Activated naive CD4-positive, alpha-beta T cell treated with anti-CD3 and anti-CD28 coated beads for 36 hours (primary cell): ENCODE measurements around the gene PHC1. TPM values are rescaled to one million over a fixed set of nuclear protein-coding genes. Genes with fewer than 3 reads are reported as not detected.
"Not testable (repeated sequence)": the region's sequence is repeated elsewhere in the genome, so short reads cannot be mapped to it uniquely, and the experiment has no call there.

Experiments used
- CTCF ChIA-PET: fragments of 350-600 bp; sonication (Branson Sonifier 250); formaldehyde crosslinking; loops from one replicate; lab custom pipeline; 2021; ENCODE audit warnings: antibody characterized with exemption; lab: Charles Lee
- DNase-seq: peaks from one replicate; pipeline ENCODE4 v3.0.0-alpha.2; 2020
- H3K27ac Mint-ChIP-seq: one replicate; pipeline ENCODE4 v1.8.0; 2021; ENCODE audit warnings: mild to moderate bottlenecking, mixed read lengths
- H3K27me3 Mint-ChIP-seq: one replicate; pipeline ENCODE4 v1.8.0; 2021; ENCODE audit warnings: low read depth, mixed read lengths
- H3K36me3 Mint-ChIP-seq: one replicate; pipeline ENCODE4 v1.8.0; 2021; ENCODE audit warnings: low read depth, mixed read lengths
- H3K4me1 Mint-ChIP-seq: one replicate; pipeline ENCODE4 v1.8.0; 2021; ENCODE audit warnings: low read depth, mixed read lengths
- H3K4me3 Mint-ChIP-seq: one replicate; pipeline ENCODE4 v1.8.0; 2021; ENCODE audit warnings: mild to moderate bottlenecking, moderate library complexity, mixed read lengths
- H3K9me3 Mint-ChIP-seq: one replicate; pipeline ENCODE4 v1.8.0; 2021; ENCODE audit warnings: mixed read lengths
- intact Hi-C: fragments of 100-400 bp; cut with micrococcal nuclease; formaldehyde crosslinking; loops from one replicate; pipeline ENCODE4 v1.15.1; 2023
- total RNA-seq, 2 experiments: library from RNA; stranded (reverse); gene quantifications; one replicate each; pipeline ENCODE4 v1.2.3, GENCODE V29; 2021

PHC1 gene
- total RNA-seq, 2 experiments from 2014 or later: 24.4 to 26.5 TPM

- no peaks in the 10 kb centered on the region for H3K27me3 Mint-ChIP-seq
- intact Hi-C loops: loop anchor here (5.0 kb wide), 1 partner anchor 197 kb away; the partner anchor contains the start of gene RIMKLB
- H3K9me3 Mint-ChIP-seq: no peaks in the 10 kb centered on the region
- no peak overlapping the region for H3K4me3 Mint-ChIP-seq
- no peak overlapping the region for H3K27ac Mint-ChIP-seq
- H3K4me1 Mint-ChIP-seq: peaks cover 5% of the 10 kb centered on the region
- DNase-seq: no peak
- H3K36me3 Mint-ChIP-seq: no peaks in the 10 kb centered on the region
- CTCF ChIA-PET: interaction anchor here (0.7 to 2.7 kb wide), 6 partner anchors 16 to 193 kb away, joined by 3 to 13 read pairs (median 4); partner anchors contain the start of gene M6PR
These were observed 19.9 kb upstream of the PHC1 start for GRCh38 chr12:8894378-8894777.

- DNase-seq: no peak
- no peak overlapping the region for H3K4me3 Mint-ChIP-seq
- no peaks in the 10 kb centered on the region for H3K9me3 Mint-ChIP-seq
- H3K27ac Mint-ChIP-seq: no peak overlapping the region
- CTCF ChIA-PET: interaction anchor here (0.6 to 2.7 kb wide), 7 partner anchors 34 to 218 kb away, joined by 3 to 13 read pairs (median 3); partner anchors contain the start of gene M6PR
- peaks cover 5% of the 10 kb centered on the region for H3K4me1 Mint-ChIP-seq
- H3K27me3 Mint-ChIP-seq: no peaks in the 10 kb centered on the region
- intact Hi-C loops: loop anchor here (5.0 kb wide), 1 partner anchor 198 kb away; the partner anchor contains the start of gene RIMKLB
- no peaks in the 10 kb centered on the region for H3K36me3 Mint-ChIP-seq
These were observed 19.3 kb upstream of the PHC1 start for GRCh38 chr12:8894986-8895385.

- no peak overlapping the region for H3K27ac Mint-ChIP-seq
- no peaks in the 10 kb centered on the region for H3K4me1 Mint-ChIP-seq
- no peaks in the 10 kb centered on the region for H3K27me3 Mint-ChIP-seq
- CTCF ChIA-PET: interaction anchor here (0.7 to 0.9 kb wide), 3 partner anchors 72 to 212 kb away, joined by 3 read pairs; no protein-coding TSS in a partner anchor
- H3K4me3 Mint-ChIP-seq: no peak overlapping the region
- intact Hi-C loops: no loop called here
- H3K9me3 Mint-ChIP-seq: no peaks in the 10 kb centered on the region
- no peak for DNase-seq
- no peaks in the 10 kb centered on the region for H3K36me3 Mint-ChIP-seq
These were observed 17.2 kb upstream of the PHC1 start for GRCh38 chr12:8897081-8897480.

- Mint-ChIP-seq H3K36me3 (no peaks in the 10 kb centered on the region), H3K4me1 (no peaks in the 10 kb centered on the region), H3K9me3 (no peaks in the 10 kb centered on the region), H3K27ac (no peak overlapping the region), H3K4me3 (no peak overlapping the region), H3K27me3 (no peaks in the 10 kb centered on the region)
- no peak for DNase-seq
- intact Hi-C loops: no loop called here
- CTCF ChIA-PET: interaction anchor here (1.1 kb wide), 1 partner anchor 9 kb away, joined by 6 read pairs; no protein-coding TSS in a partner anchor
These were observed 14.5 kb upstream of the PHC1 start for GRCh38 chr12:8899830-8900229.

GRCh38 chr12:8902703-8903102 lies 11.6 kb upstream of the PHC1 start:
- H3K4me3 Mint-ChIP-seq, H3K27ac Mint-ChIP-seq, intact Hi-C loops, H3K36me3 Mint-ChIP-seq, CTCF ChIA-PET, H3K27me3 Mint-ChIP-seq, DNase-seq, H3K4me1 Mint-ChIP-seq, H3K9me3 Mint-ChIP-seq: not testable (repeated sequence)

DNA sequence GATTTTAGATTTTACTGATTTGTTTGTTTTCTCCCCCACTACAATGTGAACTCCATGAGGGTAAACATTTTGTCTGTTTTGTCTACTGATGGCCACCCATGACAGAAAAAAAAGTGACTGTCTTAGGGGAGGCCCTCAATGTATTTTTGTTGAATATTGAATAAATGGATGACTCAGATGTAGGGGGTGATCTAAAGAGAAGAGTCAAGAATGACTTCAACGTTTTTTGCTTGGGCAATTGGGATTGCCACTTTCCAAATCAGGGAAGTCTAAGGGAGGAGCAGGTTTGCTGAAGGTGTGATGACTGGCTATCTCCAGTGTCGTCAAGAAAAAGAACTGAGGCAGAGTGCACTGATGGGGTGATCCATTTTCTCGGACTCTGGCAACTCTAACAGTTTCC lies 10.7 kb upstream of the PHC1 start:
- H3K9me3 Mint-ChIP-seq: no peaks in the 10 kb centered on the region
- no peaks in the 10 kb centered on the region for H3K27me3 Mint-ChIP-seq
- no peaks in the 10 kb centered on the region for H3K4me1 Mint-ChIP-seq
- no peak overlapping the region for H3K4me3 Mint-ChIP-seq
- DNase-seq: no peak
- intact Hi-C loops: no loop called here
- CTCF ChIA-PET: interaction anchor here (1.2 kb wide), 1 partner anchor 13 kb away, joined by 7 read pairs; no protein-coding TSS in a partner anchor
- H3K27ac Mint-ChIP-seq: no peak overlapping the region
- H3K36me3 Mint-ChIP-seq: no peaks in the 10 kb centered on the region

DNA sequence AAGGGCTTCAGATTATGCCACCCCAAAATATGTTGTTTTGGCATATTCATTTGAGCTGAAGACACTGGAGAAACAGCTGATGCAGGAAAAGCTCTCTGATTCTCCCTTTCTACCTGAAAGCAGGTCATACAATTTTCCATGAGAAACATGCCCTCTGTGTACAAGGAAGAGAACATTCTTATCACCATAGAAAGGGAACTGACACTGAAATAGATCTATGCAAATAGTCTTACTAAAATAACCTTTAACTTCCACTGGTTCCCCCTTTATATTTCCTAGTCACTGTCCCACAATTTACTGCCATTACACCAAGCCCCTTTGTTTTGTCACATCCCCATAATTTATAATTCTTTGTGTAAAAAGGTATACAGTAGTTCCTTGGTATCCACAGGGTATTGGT lies 9.6 kb upstream of the PHC1 start:
- Mint-ChIP-seq H3K27ac (no peak overlapping the region), H3K9me3 (no peaks in the 10 kb centered on the region), H3K27me3 (no peaks in the 10 kb centered on the region), H3K4me1 (no peaks in the 10 kb centered on the region), H3K36me3 (no peaks in the 10 kb centered on the region), H3K4me3 (no peak overlapping the region)
- intact Hi-C loops: no loop called here
- CTCF ChIA-PET: interaction anchor here (1.2 kb wide), 1 partner anchor 14 kb away, joined by 7 read pairs; no protein-coding TSS in a partner anchor
- no peak for DNase-seq

DNA sequence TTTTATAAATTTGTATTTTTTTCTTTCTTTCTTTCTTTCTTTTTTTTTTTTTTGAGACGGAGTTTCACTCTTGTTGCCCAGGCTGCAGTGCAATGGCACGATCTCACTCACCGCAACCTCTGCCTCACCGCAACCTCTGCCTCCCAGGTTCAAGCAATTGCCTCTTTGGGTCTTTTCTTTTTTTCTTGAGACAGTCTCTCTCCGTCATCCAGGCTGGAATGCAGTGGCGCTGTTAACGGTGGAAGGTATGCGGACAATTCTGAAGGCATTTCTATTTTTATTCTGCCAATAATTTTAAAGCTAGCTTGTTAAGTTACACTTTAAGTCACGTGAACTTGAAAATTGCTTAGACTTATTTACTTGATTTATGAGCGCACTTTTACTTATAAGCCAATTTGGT lies 8.8 kb upstream of the PHC1 start:
- CTCF ChIA-PET: interaction anchor here (1.1 kb wide), 1 partner anchor 15 kb away, joined by 4 read pairs; no protein-coding TSS in a partner anchor
- intact Hi-C loops: no loop called here
- no peak for DNase-seq
- Mint-ChIP-seq H3K9me3 (no peaks in the 10 kb centered on the region), H3K4me3 (no peak overlapping the region), H3K27ac (no peak overlapping the region), H3K4me1 (no peaks in the 10 kb centered on the region), H3K36me3 (no peaks in the 10 kb centered on the region), H3K27me3 (no peaks in the 10 kb centered on the region)

GRCh38 chr12:8906266-8907180 lies 7.8 kb upstream of the PHC1 start:
- Mint-ChIP-seq H3K36me3 (no peaks in the 10 kb centered on the region), H3K27me3 (no peaks in the 10 kb centered on the region), H3K4me1 (no peaks in the 10 kb centered on the region), H3K4me3 (no peak overlapping the region), H3K27ac (no peak overlapping the region), H3K9me3 (no peaks in the 10 kb centered on the region)
- intact Hi-C loops: no loop called here
- no peak for DNase-seq
- CTCF ChIA-PET: interaction anchor here (1.1 kb wide), 1 partner anchor 16 kb away, joined by 4 read pairs; no protein-coding TSS in a partner anchor

GRCh38 chr12:8907513-8907912 lies 6.8 kb upstream of the PHC1 start:
- Mint-ChIP-seq H3K27me3 (no peaks in the 10 kb centered on the region), H3K27ac (no peak overlapping the region), H3K4me3 (no peak overlapping the region), H3K9me3 (no peaks in the 10 kb centered on the region), H3K36me3 (no peaks in the 10 kb centered on the region), H3K4me1 (no peaks in the 10 kb centered on the region)
- intact Hi-C loops: no loop called here
- CTCF ChIA-PET: no interaction called here
- DNase-seq: no peak

- H3K27ac Mint-ChIP-seq: no peak overlapping the region
- H3K4me3 Mint-ChIP-seq: no peak overlapping the region
- no peaks in the 10 kb centered on the region for H3K9me3 Mint-ChIP-seq
- intact Hi-C loops: no loop called here
- H3K4me1 Mint-ChIP-seq: peaks cover 15% of the 10 kb centered on the region
- H3K36me3 Mint-ChIP-seq: no peaks in the 10 kb centered on the region
- H3K27me3 Mint-ChIP-seq: no peaks in the 10 kb centered on the region
- no peak for DNase-seq
- CTCF ChIA-PET: no interaction called here
These were observed 4.6 kb upstream of the PHC1 start for GRCh38 chr12:8909752-8910151.

- Mint-ChIP-seq H3K27ac (no peak overlapping the region), H3K4me3 (no peak overlapping the region), H3K9me3 (no peaks in the 10 kb centered on the region), H3K4me1 (peaks cover 15% of the 10 kb centered on the region), H3K36me3 (no peaks in the 10 kb centered on the region), H3K27me3 (no peaks in the 10 kb centered on the region)
- DNase-seq: no peak
- CTCF ChIA-PET: interaction anchor here (0.8 to 2.0 kb wide), 7 partner anchors 34 to 236 kb away, joined by 3 to 11 read pairs (median 4); partner anchors contain the start of gene M6PR
- intact Hi-C loops: no loop called here
These were observed 2.6 kb upstream of the PHC1 start for GRCh38 chr12:8911606-8912268.
